HepG2 (cell line): Measurements from ENCODE around the gene SRF. TPM values are rescaled to one million over a fixed set of nuclear protein-coding genes. Genes with fewer than 3 reads are reported as not detected.

Experiments
- AKNA ChIP-seq: sonication (generic); formaldehyde crosslinking; IDR thresholded peaks from 2 replicates; pipeline ENCODE4 v1.4.0; 2020; ENCODE audit warnings: missing genetic modification reagents, borderline replicate concordance
- ESRRA ChIP-seq: sonication (generic); formaldehyde crosslinking; IDR thresholded peaks from 2 replicates; pipeline ENCODE4 v1.5.1; 2020; ENCODE audit warnings: mild to moderate bottlenecking, low read depth, missing genetic modification reagents
- GABPA ChIP-seq, 2 experiments: IDR thresholded peaks; 2 replicates each; pipeline ENCODE4 v1.6.1; 2011 to 2016; ENCODE audit warnings: low read depth in 2 of 2, low read length in 1 of 2, missing biosample characterization in 1 of 2, missing genetic modification characterization in 1 of 2
- JUNB ChIP-seq: sonication (generic); formaldehyde crosslinking; IDR thresholded peaks from 2 replicates; pipeline ENCODE4 v1.8.0; 2022; ENCODE audit warnings: missing genetic modification reagents, mild to moderate bottlenecking, borderline replicate concordance
- KLF6 ChIP-seq: IDR thresholded peaks from 2 replicates; pipeline ENCODE4 v1.8.0; 2016; ENCODE audit warnings: missing biosample characterization, missing genetic modification reagents
- KMT2A ChIP-seq: sonication (generic); formaldehyde crosslinking; IDR thresholded peaks from 2 replicates; pipeline ENCODE4 v1.4.0; 2020; ENCODE audit warnings: missing genetic modification reagents
- MAF1 ChIP-seq: sonication (generic); formaldehyde crosslinking; IDR thresholded peaks from 2 replicates; pipeline ENCODE4 v1.5.0; 2020; ENCODE audit warnings: missing genetic modification reagents, borderline replicate concordance
- TFE3 ChIP-seq: IDR thresholded peaks from 2 replicates; pipeline ENCODE4 v1.6.1; 2016
- ZNF232 ChIP-seq: sonication (generic); formaldehyde crosslinking; IDR thresholded peaks from 2 replicates; pipeline ENCODE4 v1.4.0; 2020; ENCODE audit warnings: missing genetic modification reagents, borderline replicate concordance
- ZNF260 ChIP-seq: sonication (generic); formaldehyde crosslinking; IDR thresholded peaks from 2 replicates; pipeline ENCODE4 v1.4.0; 2020; ENCODE audit warnings: missing genetic modification reagents, low read depth, mild to moderate bottlenecking, borderline replicate concordance
- ZNF263 ChIP-seq: sonication (generic); formaldehyde crosslinking; IDR thresholded peaks from 2 replicates; pipeline ENCODE4 v1.4.0; 2020; ENCODE audit warnings: missing genetic modification reagents
- ZNF333 ChIP-seq: sonication (generic); formaldehyde crosslinking; IDR thresholded peaks from 2 replicates; pipeline ENCODE4 v1.4.0; 2020; ENCODE audit warnings: mild to moderate bottlenecking, missing genetic modification reagents, borderline replicate concordance
- ZNF33B ChIP-seq: sonication (generic); formaldehyde crosslinking; IDR thresholded peaks from 2 replicates; pipeline ENCODE4 v1.5.1; 2020; ENCODE audit warnings: mild to moderate bottlenecking, missing genetic modification reagents
- ZNF432 ChIP-seq: sonication (generic); formaldehyde crosslinking; IDR thresholded peaks from 2 replicates; pipeline ENCODE4 v1.5.0; 2020; ENCODE audit warnings: missing genetic modification reagents, mild to moderate bottlenecking, borderline replicate concordance
- ZNF468 ChIP-seq: sonication (generic); formaldehyde crosslinking; IDR thresholded peaks from 2 replicates; pipeline ENCODE4 v1.8.0; 2022; ENCODE audit warnings: mild to moderate bottlenecking, moderate library complexity, missing genetic modification reagents
- ZNF75D ChIP-seq: sonication (generic); formaldehyde crosslinking; IDR thresholded peaks from 2 replicates; pipeline ENCODE4 v1.8.1; 2023; ENCODE audit warnings: missing genetic modification reagents, mild to moderate bottlenecking, borderline replicate concordance
- ZNF800 ChIP-seq: sonication (generic); formaldehyde crosslinking; IDR thresholded peaks from 2 replicates; pipeline ENCODE4 v1.4.0; 2020; ENCODE audit warnings: missing genetic modification reagents
- polyA plus RNA-seq, 8 experiments: library from polyadenylated mRNA; depleted of rRNA in 3 of 8; stranded (reverse) in 7 of 8; unstranded in 1 of 8; fragments of >200 nt; fragmentation: Illumina TruSeq in 4 of 8; extraction: Trizol in 4 of 8; gene quantifications; 2 replicates each; pipeline versions ENCODE4 v1.2.1 to v1.2.3, GENCODE V29; 2011 to 2016; ENCODE audit warnings: low read depth in 4 of 8, missing spikeins in 1 of 8, mixed read lengths in 1 of 8; ENCODE audit not compliant: insufficient read depth in 1 of 8
- total RNA-seq, 5 experiments: library from RNA; depleted of rRNA; stranded (reverse); fragments of >200 nt; fragmentation: Illumina TruSeq; extraction: Trizol; gene quantifications; 2 replicates each; pipeline ENCODE4 v1.2.3, GENCODE V29; 2016; ENCODE audit warnings: low read depth in 1 of 5
- TF ChIP-seq, protein P1 (sequence below): sonication (generic); formaldehyde crosslinking; IDR thresholded peaks from 2 replicates; pipeline ENCODE4 v1.8.0; 2022; ENCODE audit warnings: mild to moderate bottlenecking, missing genetic modification reagents; ENCODE audit not compliant: insufficient replicate concordance

The SRF gene
- total and polyA plus RNA-seq, 2 of the 13 experiments (the other 11 are each of a cell fraction or from before 2014, with no cell fraction given), result 25.5 to 44.1 TPM

DNA sequence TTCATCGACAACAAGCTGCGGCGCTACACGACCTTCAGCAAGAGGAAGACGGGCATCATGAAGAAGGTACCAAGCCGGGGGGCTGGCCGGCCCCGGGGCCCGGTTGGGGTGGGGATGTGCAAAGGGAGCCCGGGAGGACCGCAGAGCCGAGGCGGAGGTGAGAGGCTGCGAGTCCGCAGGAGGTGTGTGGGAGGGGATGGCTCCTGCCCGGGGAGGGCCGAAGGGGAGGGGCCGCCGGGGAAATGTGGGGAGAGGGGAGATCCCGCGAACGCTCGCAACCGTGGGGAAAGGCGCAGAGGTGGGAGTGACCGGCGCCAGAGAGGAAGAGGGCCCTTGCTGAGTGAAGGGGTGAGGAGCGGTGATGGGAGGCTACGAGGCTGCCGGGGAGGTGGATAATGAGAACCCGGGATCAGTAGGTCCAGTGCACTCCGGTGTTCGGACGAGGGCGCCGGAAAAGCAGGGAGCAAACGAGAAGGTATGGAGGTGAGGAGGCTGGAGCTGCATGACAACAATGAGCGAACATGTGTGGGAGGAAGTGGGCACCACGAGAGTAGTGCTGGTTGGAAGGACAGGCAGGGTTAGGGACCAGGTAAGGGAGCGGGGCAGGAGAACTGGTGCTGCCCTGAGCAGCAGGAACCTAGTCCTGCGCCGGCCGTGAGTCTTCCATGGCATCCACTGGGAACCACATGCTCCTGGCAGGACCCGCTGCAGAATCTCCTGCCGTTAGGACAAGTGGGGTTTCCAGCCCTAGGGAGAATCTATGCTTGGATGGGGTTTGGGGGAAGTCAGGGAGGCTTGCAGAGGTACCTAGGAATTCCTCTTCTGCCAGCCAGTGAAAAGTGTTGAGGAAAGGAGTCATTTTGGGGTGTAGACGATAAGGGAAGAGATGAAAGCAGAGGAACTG, 1.3 kb downstream of the SRF start (continued):
- TF ChIP-seq AKNA (CRISPR knock-in tag) (no peak), ESRRA (CRISPR knock-in tag) (no peak), JUNB (CRISPR knock-in tag) (no peak), ZNF468 (CRISPR knock-in tag) (no peak), KLF6 (CRISPR knock-in tag) (no peak), ZNF33B (CRISPR knock-in tag) (no peak), GABPA (IDR thresholded peaks at IDR 0.05; ENCODE audit: low read depth, low read length) (no peak), GABPA (CRISPR knock-in tag; IDR thresholded peaks at IDR 0.05; ENCODE audit: low read depth) (no peak), KMT2A (CRISPR knock-in tag) (peak; percentile 82), ZNF333 (CRISPR knock-in tag) (peak; percentile 77; the same call in 1 of the 2 replicates), ZNF260 (CRISPR knock-in tag) (no peak), ZNF432 (CRISPR knock-in tag) (no peak), MAF1 (CRISPR knock-in tag) (no peak), ZNF263 (CRISPR knock-in tag) (peak; percentile 50; the same call in 1 of the 2 replicates), TFE3 (CRISPR knock-in tag) (0 out of 2 replicates have a peak, but pooled peaks have one; percentile 10), ZNF800 (no peak), ZNF232 (CRISPR knock-in tag) (0 out of 2 replicates have a peak, but pooled peaks have one; percentile 49), ZNF75D (CRISPR knock-in tag) (no peak)
- TF ChIP-seq, protein P1, sequence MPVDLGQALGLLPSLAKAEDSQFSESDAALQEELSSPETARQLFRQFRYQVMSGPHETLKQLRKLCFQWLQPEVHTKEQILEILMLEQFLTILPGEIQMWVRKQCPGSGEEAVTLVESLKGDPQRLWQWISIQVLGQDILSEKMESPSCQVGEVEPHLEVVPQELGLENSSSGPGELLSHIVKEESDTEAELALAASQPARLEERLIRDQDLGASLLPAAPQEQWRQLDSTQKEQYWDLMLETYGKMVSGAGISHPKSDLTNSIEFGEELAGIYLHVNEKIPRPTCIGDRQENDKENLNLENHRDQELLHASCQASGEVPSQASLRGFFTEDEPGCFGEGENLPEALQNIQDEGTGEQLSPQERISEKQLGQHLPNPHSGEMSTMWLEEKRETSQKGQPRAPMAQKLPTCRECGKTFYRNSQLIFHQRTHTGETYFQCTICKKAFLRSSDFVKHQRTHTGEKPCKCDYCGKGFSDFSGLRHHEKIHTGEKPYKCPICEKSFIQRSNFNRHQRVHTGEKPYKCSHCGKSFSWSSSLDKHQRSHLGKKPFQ, result no peak
